ENCODE measurements around the gene ACP4.
"Not testable (repeated sequence)": the region's sequence is repeated elsewhere in the genome, so short reads cannot be mapped to it uniquely, and the experiment has no call there.

The ACP4 gene

GRCh38 chr19:50767263-50767662 is 23.0 kb upstream of the ACP4 start:
- H3K9ac ChIP-seq (ENCODE audit: low read depth, low read length); H3K9me3 ChIP-seq (ENCODE audit: control insufficient read depth, insufficient read depth, low read length); H3K4me1 ChIP-seq (ENCODE audit: insufficient read depth, low read length); H3K36me3 ChIP-seq (ENCODE audit: insufficient read depth, low read length): not testable (repeated sequence)

GRCh38 chr19:50768277-50768676 is 21.9 kb upstream of the ACP4 start:
- Histone ChIP-seq H3K4me1 (ENCODE audit: insufficient read depth, low read length) (no peaks in the 10 kb centered on the region; the same call in 1 of the 2 replicates), H3K36me3 (ENCODE audit: insufficient read depth, low read length) (no peaks in the 10 kb centered on the region), H3K9ac (ENCODE audit: low read depth, low read length) (no peak overlapping the region)

GRCh38 chr19:50770164-50770563 is 20.1 kb upstream of the ACP4 start, which contains the start of gene GPR32:
Gene GPR32, plus strand, starts transcription at chr19:50770464. Its CDS starts 137 bp downstream, at chr19:50770601.
- not testable (repeated sequence) for H3K9me3 ChIP-seq (ENCODE audit: control insufficient read depth, insufficient read depth, low read length); H3K36me3 ChIP-seq (ENCODE audit: insufficient read depth, low read length); H3K4me1 ChIP-seq (ENCODE audit: insufficient read depth, low read length); H3K9ac ChIP-seq (ENCODE audit: low read depth, low read length)

More at GRCh38 chr19:50768277-50768676, 21.9 kb upstream of the ACP4 start:
- no peaks in the 10 kb centered on the region; the same call in 1 of the 2 replicates for H3K9me3 ChIP-seq (ENCODE audit: control insufficient read depth, insufficient read depth, low read length)

GRCh38 chr19:50770888-50771287 is 19.3 kb upstream of the ACP4 start:
- Histone ChIP-seq H3K9me3 (ENCODE audit: control insufficient read depth, insufficient read depth, low read length) (no peaks in the 10 kb centered on the region; the same call in 1 of the 2 replicates), H3K36me3 (ENCODE audit: insufficient read depth, low read length) (no peaks in the 10 kb centered on the region), H3K9ac (ENCODE audit: low read depth, low read length) (no peak overlapping the region), H3K4me1 (ENCODE audit: insufficient read depth, low read length) (no peaks in the 10 kb centered on the region; the same call in 1 of the 2 replicates)

GRCh38 chr19:50772476-50772875 is 17.7 kb upstream of the ACP4 start:
- Histone ChIP-seq H3K9me3 (ENCODE audit: control insufficient read depth, insufficient read depth, low read length) (no peaks in the 10 kb centered on the region; the same call in 1 of the 2 replicates), H3K36me3 (ENCODE audit: insufficient read depth, low read length) (no peaks in the 10 kb centered on the region), H3K4me1 (ENCODE audit: insufficient read depth, low read length) (no peaks in the 10 kb centered on the region), H3K9ac (ENCODE audit: low read depth, low read length) (no peak overlapping the region)

GRCh38 chr19:50772912-50773311 is 17.3 kb upstream of the ACP4 start:
- not testable (repeated sequence) for H3K4me1 ChIP-seq (ENCODE audit: insufficient read depth, low read length); H3K9me3 ChIP-seq (ENCODE audit: control insufficient read depth, insufficient read depth, low read length); H3K36me3 ChIP-seq (ENCODE audit: insufficient read depth, low read length); H3K9ac ChIP-seq (ENCODE audit: low read depth, low read length)

- H3K9me3 ChIP-seq (ENCODE audit: control insufficient read depth, insufficient read depth, low read length); H3K4me1 ChIP-seq (ENCODE audit: insufficient read depth, low read length); H3K9ac ChIP-seq (ENCODE audit: low read depth, low read length); H3K36me3 ChIP-seq (ENCODE audit: insufficient read depth, low read length): not testable (repeated sequence)
Observed at GRCh38 chr19:50773454-50773853, 16.8 kb upstream of the ACP4 start.

- Histone ChIP-seq H3K36me3 (ENCODE audit: insufficient read depth, low read length) (no peaks in the 10 kb centered on the region), H3K4me1 (ENCODE audit: insufficient read depth, low read length) (peaks cover 8% of the 10 kb centered on the region; the same call in 1 of the 2 replicates), H3K9me3 (ENCODE audit: control insufficient read depth, insufficient read depth, low read length) (no peaks in the 10 kb centered on the region; the same call in 1 of the 2 replicates), H3K9ac (ENCODE audit: low read depth, low read length) (no peak overlapping the region)
Observed at GRCh38 chr19:50776131-50776530, 14.1 kb upstream of the ACP4 start.

- no peaks in the 10 kb centered on the region; the same call in 1 of the 2 replicates for H3K9me3 ChIP-seq (ENCODE audit: control insufficient read depth, insufficient read depth, low read length)
- H3K9ac ChIP-seq (ENCODE audit: low read depth, low read length) = no peak overlapping the region
- no peaks in the 10 kb centered on the region for H3K36me3 ChIP-seq (ENCODE audit: insufficient read depth, low read length)
- peaks cover 8% of the 10 kb centered on the region; the same call in 1 of the 2 replicates for H3K4me1 ChIP-seq (ENCODE audit: insufficient read depth, low read length)
Observed at GRCh38 chr19:50777261-50777660, 13.0 kb upstream of the ACP4 start.

GRCh38 chr19:50777830-50778303 is 12.3 kb upstream of the ACP4 start:
- Histone ChIP-seq H3K36me3 (ENCODE audit: insufficient read depth, low read length) (no peaks in the 10 kb centered on the region), H3K9ac (ENCODE audit: low read depth, low read length) (peak overlapping the region; percentile 30; the same call in 1 of the 2 replicates), H3K9me3 (ENCODE audit: control insufficient read depth, insufficient read depth, low read length) (no peaks in the 10 kb centered on the region), H3K4me1 (ENCODE audit: insufficient read depth, low read length) (peaks cover 8% of the 10 kb centered on the region; the same call in 1 of the 2 replicates)

- no peaks in the 10 kb centered on the region for H3K9me3 ChIP-seq (ENCODE audit: control insufficient read depth, insufficient read depth, low read length)
- H3K9ac ChIP-seq (ENCODE audit: low read depth, low read length) = peak overlapping the region; percentile 30; the same call in 1 of the 2 replicates
- H3K4me1 ChIP-seq (ENCODE audit: insufficient read depth, low read length) = peaks cover 8% of the 10 kb centered on the region; the same call in 1 of the 2 replicates
- no peaks in the 10 kb centered on the region for H3K36me3 ChIP-seq (ENCODE audit: insufficient read depth, low read length)
Observed at GRCh38 chr19:50778906-50779430, 11.2 kb upstream of the ACP4 start.

GRCh38 chr19:50779504-50780457 is 10.4 kb upstream of the ACP4 start:
- Histone ChIP-seq H3K4me1 (ENCODE audit: insufficient read depth, low read length) (peaks cover 8% of the 10 kb centered on the region; the same call in 1 of the 2 replicates), H3K36me3 (ENCODE audit: insufficient read depth, low read length) (no peaks in the 10 kb centered on the region), H3K9ac (ENCODE audit: low read depth, low read length) (no peak overlapping the region; the same call in 1 of the 2 replicates), H3K9me3 (ENCODE audit: control insufficient read depth, insufficient read depth, low read length) (no peaks in the 10 kb centered on the region)

GRCh38 chr19:50780753-50781435 is 9.3 kb upstream of the ACP4 start:
- Histone ChIP-seq H3K9ac (ENCODE audit: low read depth, low read length) (no peak overlapping the region), H3K9me3 (ENCODE audit: control insufficient read depth, insufficient read depth, low read length) (no peaks in the 10 kb centered on the region), H3K4me1 (ENCODE audit: insufficient read depth, low read length) (peaks cover 8% of the 10 kb centered on the region; the same call in 1 of the 2 replicates), H3K36me3 (ENCODE audit: insufficient read depth, low read length) (no peaks in the 10 kb centered on the region)

- not testable (repeated sequence) for H3K9me3 ChIP-seq (ENCODE audit: control insufficient read depth, insufficient read depth, low read length); H3K4me1 ChIP-seq (ENCODE audit: insufficient read depth, low read length); H3K36me3 ChIP-seq (ENCODE audit: insufficient read depth, low read length); H3K9ac ChIP-seq (ENCODE audit: low read depth, low read length)
Observed at GRCh38 chr19:50783848-50784152, 6.4 kb upstream of the ACP4 start.
